ENCODE measurements around the gene MAFF. TPM values are rescaled to one million over a fixed set of nuclear protein-coding genes. Genes with fewer than 3 reads are reported as not detected.
"Not testable (repeated sequence)": the region's sequence is repeated elsewhere in the genome, so short reads cannot be mapped to it uniquely, and the experiment has no call there.

MAFF gene
- polyA plus RNA-seq, 3 donors from 2014 or later: 8.1 to 20.8 (median 15.2) TPM

DNA sequence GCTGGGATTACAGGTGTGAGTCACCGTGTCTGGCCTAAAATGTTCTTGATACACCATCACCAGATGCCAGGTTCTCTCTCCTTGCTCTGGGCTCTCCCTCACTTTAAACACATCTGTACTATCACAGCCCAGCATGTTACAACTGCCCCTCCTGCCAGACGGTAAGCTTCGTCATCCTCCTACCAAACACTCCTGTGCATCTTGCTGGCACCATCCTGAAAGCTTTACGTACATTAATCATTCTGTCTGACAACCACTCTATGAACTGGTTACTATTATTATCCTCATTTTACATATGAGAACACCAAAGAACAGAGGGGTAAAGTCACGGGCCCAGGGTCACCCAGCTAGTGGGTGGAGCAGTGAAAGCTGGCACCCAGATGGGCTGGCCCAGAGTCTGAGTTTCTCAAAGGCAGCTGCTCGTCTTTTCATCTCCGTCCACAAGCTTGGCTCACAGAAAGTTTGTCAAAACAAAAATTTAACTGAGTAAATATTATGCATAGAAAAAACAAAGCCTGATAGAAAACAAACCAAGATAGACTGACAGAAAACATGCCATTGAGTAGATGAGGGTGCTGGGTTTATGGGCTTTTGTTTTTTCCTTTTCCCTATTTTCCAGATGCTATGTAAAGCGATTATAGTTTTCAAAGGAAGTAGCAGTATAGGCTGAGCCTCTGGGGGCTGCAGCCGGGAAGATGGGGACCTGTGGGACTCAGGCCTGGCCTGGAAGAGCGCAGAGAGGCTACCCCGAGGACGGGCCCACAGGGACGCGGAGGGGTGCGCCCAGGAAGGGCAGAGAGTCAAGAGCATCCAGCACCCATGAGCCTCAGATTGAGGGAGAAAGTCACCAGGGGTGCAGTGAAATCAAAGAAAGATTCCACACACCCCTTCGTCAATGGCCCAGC is 29.6 kb upstream of the MAFF start:
- no peak for DNase-seq
- H3K27me3 Mint-ChIP-seq (ENCODE audit: low read depth in 3 of 3): peaks cover 12 to 18% (median 14%) of the 10 kb centered on the region in 3 donors
- H3K9me3 Mint-ChIP-seq: peaks cover 0 to under 1% (median 0%) of the 10 kb centered on the region in 6 donors
- H3K4me1 Mint-ChIP-seq: peaks cover 47 to 49% of the 10 kb centered on the region in 2 donors
- peak overlapping the region; percentile 60 to 74 (median 66) for H3K4me3 Mint-ChIP-seq
- peaks cover 7 to 12% (median 8%) of the 10 kb centered on the region in 3 donors for H3K36me3 Mint-ChIP-seq
- peak overlapping the region; percentile 92 to 99 (median 96) for H3K27ac Mint-ChIP-seq

DNA sequence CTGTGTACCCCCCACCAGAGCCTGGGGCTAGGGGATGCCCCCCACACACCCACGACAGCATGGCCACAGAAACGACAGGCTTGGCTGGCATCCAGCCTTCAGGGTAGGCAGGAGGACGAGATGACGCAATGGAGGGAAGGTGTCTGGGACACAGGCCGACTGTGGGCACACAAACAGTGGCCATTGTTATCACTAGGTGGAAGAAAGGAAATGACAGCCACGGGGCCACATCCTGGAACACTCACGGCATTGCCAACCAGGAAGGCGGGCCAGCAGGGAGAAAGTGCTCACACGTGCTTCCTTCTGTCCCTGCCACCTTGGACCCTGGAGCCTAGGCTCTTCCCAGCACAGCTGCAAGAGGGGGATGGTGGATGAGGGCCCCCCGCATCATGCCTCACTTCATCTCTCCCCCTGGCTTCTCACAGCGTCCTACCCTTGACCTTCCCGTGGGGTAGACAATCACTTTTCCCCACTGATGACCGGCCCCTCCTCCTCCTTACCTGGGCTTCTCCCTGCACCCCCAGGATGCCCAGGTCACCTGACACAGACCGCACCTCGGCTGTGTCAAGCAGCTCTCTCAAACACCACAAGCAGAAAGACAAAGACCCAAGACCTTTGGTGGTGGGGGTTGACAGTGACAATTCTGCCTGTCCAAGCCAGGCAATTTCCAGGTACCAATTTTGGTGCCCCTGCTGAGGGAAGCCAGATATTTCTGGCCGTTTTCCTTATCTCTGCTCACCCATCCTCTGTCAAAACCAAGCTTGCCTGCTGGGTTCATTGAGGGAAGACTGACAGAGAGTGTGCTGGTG is 28.8 kb upstream of the MAFF start:
- peaks cover 56 to 58% of the 10 kb centered on the region in 2 donors for H3K4me1 Mint-ChIP-seq
- peaks cover 0 to 2% (median 0%) of the 10 kb centered on the region in 6 donors for H3K9me3 Mint-ChIP-seq
- H3K36me3 Mint-ChIP-seq: peaks cover 4 to 8% (median 4%) of the 10 kb centered on the region in 3 donors
- H3K27me3 Mint-ChIP-seq (ENCODE audit: low read depth in 3 of 3): peaks cover 17 to 20% (median 17%) of the 10 kb centered on the region in 3 donors
- H3K4me3 Mint-ChIP-seq: peak overlapping the region; percentile 60 to 74 (median 66)
- peak; percentile 94 to 95 (median 94) for DNase-seq
- H3K27ac Mint-ChIP-seq: peak overlapping the region; percentile 92 to 99 (median 96)

DNA sequence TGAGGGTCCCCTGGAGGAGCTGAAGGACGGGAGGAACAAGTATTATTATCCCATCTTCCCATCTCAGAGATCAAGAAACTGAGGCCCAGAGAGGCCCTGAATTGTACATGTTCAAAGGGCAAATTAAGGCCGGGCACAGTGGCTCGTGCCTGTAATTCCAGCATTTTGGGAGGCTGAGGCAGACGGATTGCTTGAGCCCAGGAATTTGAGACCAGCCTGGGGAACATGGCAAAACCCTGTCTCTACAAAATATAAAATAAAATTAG is 28.2 kb upstream of the MAFF start:
- Mint-ChIP-seq H3K27ac (peak overlapping the region; percentile 92 to 99 (median 96)), H3K4me1 (peaks cover 57 to 60% of the 10 kb centered on the region in 2 donors), H3K36me3 (peaks cover 3 to 7% (median 3%) of the 10 kb centered on the region in 3 donors), H3K9me3 (peaks cover 0 to 2% (median 0%) of the 10 kb centered on the region in 6 donors), H3K27me3 (ENCODE audit: low read depth in 3 of 3) (peaks cover 17 to 20% (median 17%) of the 10 kb centered on the region in 3 donors), H3K4me3 (peak overlapping the region in 3 of 5 donors; percentile 60 to 73 (median 66))
- DNase-seq: no peak

DNA sequence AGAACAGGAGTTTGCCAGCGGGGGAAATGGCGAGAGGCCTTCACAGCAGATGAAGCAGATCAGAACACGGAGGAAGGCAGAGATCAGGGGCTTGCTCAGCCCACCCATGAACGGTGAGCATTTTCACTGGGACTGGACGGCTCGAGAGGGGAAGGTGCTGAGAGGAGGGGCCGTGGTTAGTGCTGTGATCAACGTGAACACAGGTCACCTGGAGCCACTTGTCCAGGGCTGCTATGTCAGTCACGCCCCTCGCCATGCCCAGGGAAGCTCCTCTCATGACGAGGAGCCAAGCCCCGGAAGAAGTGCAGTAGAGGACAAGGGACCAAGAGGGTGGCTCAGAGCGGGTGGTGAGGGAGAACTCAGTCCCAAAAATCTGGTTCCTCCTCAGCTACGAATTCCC is 27.2 kb upstream of the MAFF start:
- H3K27ac Mint-ChIP-seq: peak overlapping the region in 5 of 6 donors; percentile 93 to 99 (median 97)
- H3K4me1 Mint-ChIP-seq: peaks cover 65 to 67% of the 10 kb centered on the region in 2 donors
- H3K36me3 Mint-ChIP-seq: peaks cover 0 to 11% (median 3%) of the 10 kb centered on the region in 3 donors
- DNase-seq: no peak
- H3K27me3 Mint-ChIP-seq (ENCODE audit: low read depth in 3 of 3): peaks cover 17 to 22% (median 17%) of the 10 kb centered on the region in 3 donors
- H3K9me3 Mint-ChIP-seq: peaks cover 0 to 2% (median 0%) of the 10 kb centered on the region in 6 donors
- H3K4me3 Mint-ChIP-seq: peak overlapping the region in 1 of 5 donors; percentile 8

DNA sequence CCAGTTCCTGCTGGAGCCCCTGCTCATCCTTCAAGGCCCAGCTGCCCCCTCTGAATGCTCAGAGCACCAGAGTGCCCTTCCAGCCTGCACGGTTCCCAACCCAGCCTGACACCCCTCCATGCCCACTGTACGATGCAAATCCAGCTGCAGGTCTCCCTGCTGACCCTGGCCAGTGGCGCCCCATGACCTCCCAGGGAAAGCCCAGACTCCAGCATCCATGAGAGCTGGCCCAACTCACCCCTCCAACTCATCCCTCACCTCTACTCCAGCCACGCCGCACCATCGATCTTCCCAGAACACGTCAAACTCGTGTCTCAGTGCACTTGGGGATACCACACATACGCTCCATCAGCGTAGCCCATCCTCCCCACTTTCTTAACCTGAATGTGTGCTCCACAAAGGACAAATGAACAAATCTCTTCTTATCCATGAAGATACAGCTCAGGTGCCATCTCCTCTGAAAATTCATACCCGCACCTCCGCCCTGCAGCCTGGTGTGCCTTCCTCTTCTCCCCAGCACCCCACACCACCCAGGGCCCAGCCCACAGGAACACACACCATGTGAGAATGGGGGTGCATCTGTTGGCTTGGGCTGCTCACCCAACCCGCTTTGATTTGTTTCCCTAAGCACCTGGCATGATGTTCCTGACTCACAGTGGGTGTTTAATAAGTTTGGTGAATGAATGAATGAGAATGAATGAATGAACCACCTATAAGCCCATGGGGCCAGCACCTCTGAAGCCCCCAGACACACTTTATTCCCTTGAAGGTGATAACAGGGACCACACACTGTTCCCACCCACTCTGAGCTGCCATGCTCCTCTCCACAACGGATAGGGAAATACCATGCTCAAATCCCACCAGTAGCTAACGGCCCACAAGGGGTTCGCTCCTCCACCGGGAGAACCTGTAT is 26.3 kb upstream of the MAFF start:
- H3K4me1 Mint-ChIP-seq: peaks cover 73 to 75% of the 10 kb centered on the region in 2 donors
- H3K9me3 Mint-ChIP-seq: peaks cover 0 to 2% (median 0%) of the 10 kb centered on the region in 6 donors
- H3K36me3 Mint-ChIP-seq: peaks cover 0 to 10% (median 3%) of the 10 kb centered on the region in 3 donors
- DNase-seq: no peak
- H3K4me3 Mint-ChIP-seq: peak overlapping the region in 3 of 5 donors; percentile 76 to 79 (median 77)
- H3K27me3 Mint-ChIP-seq (ENCODE audit: low read depth in 3 of 3): peaks cover 17 to 22% (median 20%) of the 10 kb centered on the region in 3 donors
- H3K27ac Mint-ChIP-seq: peak overlapping the region; percentile 90 to 99 (median 98)

DNA sequence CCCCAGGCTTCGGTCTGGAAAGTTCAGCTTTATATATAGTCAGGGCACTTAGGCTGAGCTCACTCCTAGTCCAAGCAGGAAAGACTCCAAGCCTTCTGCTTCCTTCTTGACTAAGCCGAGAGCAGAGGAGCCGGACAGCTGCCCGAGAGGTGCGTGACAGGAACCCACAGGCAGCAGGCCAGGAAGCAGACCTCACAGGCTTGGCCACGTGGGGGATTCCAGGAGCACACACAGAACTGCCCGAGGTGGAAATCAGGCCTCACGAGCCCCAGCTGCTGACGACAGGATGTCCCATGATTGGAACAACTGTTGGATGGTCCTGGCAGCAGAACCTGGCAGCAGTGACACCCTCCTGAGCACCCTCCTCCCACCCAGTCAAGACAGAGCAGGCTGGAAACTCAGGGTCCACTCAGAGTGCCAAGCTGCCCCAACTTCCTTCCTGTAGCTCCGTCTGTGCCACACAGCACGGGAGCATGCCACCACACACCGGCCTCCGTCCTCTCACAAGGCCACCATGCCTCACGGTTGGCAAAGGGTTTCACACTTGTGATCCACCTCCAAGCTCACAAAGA is 25.5 kb upstream of the MAFF start:
- Mint-ChIP-seq H3K36me3 (peaks cover 0 to 8% (median 3%) of the 10 kb centered on the region in 3 donors), H3K27me3 (ENCODE audit: low read depth in 3 of 3) (peaks cover 17 to 22% (median 21%) of the 10 kb centered on the region in 3 donors), H3K27ac (peak overlapping the region; percentile 90 to 99 (median 98)), H3K9me3 (peaks cover 0 to 2% (median 0%) of the 10 kb centered on the region in 6 donors), H3K4me1 (peaks cover 79 to 83% of the 10 kb centered on the region in 2 donors), H3K4me3 (peak overlapping the region; percentile 71 to 83 (median 77))
- peak; percentile 66 to 71 (median 71) for DNase-seq

DNA sequence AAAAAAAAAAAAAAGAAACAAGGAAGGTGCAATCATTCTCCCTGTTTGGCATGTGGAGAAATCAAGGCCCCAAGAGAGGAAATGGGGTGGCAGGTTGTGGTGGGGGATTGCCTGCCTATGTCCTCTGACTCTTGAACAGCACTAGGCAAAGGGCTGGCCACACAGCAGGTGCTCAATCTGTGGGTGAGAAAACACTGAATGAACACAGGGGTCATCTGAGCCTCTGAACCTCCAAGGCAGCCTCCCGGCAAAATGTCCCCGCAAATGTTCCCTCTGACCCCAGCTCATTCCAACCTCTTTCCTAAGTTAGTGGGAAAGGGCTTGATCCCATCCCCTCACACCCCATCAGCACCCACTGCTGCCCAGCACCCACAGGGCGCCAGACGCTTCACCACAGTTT is 24.8 kb upstream of the MAFF start:
- peaks cover 0 to 5% (median under 1%) of the 10 kb centered on the region in 3 donors for H3K36me3 Mint-ChIP-seq
- H3K27ac Mint-ChIP-seq: peak overlapping the region; percentile 90 to 99 (median 98)
- H3K4me3 Mint-ChIP-seq: peak overlapping the region; percentile 71 to 83 (median 77)
- H3K4me1 Mint-ChIP-seq: peaks cover 83 to 87% of the 10 kb centered on the region in 2 donors
- DNase-seq: peak; percentile 68 to 77 (median 74)
- H3K9me3 Mint-ChIP-seq: peaks cover 0 to 2% (median 0%) of the 10 kb centered on the region in 6 donors
- peaks cover 17 to 24% (median 24%) of the 10 kb centered on the region in 3 donors for H3K27me3 Mint-ChIP-seq (ENCODE audit: low read depth in 3 of 3)

DNA sequence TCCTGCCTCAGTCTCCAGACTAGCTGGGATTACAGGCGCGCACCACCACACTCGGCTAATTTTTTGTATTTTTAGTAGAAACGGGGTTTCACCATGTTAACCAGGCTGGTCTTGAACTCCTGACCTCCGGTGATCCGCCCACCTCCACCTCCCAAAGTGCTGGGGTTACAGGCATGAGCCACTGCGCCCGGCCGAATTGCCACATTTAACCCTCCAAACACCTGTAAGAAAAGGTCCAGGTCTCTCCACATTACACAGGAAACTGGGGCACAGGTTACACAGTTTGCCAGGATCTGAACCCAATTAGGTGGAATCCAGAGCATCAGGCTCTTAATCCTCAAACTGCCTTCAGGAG is 24.2 kb upstream of the MAFF start:
- Mint-ChIP-seq H3K27me3 (ENCODE audit: low read depth in 3 of 3) (peaks cover 17 to 22% (median 22%) of the 10 kb centered on the region in 3 donors), H3K4me1 (peaks cover 81 to 86% of the 10 kb centered on the region in 2 donors), H3K27ac (peak overlapping the region; percentile 90 to 99 (median 98)), H3K4me3 (peak overlapping the region; percentile 71 to 83 (median 77))
- H3K36me3 Mint-ChIP-seq, H3K9me3 Mint-ChIP-seq, DNase-seq: not testable (repeated sequence)

DNA sequence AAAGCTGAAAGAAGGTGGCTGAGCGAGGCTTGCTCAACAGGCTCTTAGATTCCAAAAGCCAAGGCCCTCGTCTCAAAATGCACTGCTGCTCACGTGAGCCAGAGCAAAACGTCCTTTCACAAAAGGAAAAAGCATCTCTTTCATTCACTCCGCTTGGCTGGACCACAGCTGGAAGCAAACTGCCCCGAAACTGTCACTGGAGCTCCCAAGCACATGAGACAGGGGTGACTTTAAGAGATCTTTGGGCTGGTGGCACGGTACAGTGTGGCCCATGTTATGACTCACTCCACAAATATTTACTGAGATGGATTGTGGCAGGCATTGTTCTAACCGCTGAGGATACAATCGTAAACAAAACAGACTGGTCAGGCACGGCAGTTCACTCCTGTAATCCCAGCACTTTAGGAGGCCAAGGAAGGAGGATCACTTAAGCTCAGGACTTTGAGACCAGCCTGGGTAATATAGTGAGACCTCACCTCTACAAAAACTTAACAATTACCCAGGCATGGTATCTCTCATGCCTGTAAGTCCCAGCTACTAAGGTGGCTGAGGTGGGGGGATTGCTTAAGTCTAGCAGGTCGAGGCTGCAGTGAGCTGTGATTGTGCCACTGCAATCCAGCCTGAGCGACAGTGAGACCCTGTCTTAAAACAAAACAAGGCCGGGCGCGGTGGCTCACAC is 23.7 kb upstream of the MAFF start:
- Mint-ChIP-seq H3K9me3 (peaks cover 0 to 2% (median 0%) of the 10 kb centered on the region in 6 donors), H3K27me3 (ENCODE audit: low read depth in 3 of 3) (peaks cover 12 to 17% (median 17%) of the 10 kb centered on the region in 3 donors)

DNA sequence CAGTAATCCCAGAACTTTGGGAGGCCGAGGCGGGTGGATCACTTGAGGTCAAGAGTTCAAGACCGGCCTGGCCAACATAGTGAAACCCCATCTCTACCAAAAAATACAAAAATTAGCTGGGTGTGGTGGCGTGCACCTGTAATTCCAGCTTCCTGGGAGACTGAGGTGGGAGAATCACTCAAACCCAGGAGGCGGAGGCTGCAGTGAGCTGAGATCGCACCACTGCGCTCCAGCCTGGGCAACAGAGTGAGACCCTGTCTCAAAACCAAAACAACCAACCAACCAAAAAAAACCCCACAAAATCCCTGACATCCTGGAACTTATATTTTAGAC is 23.2 kb upstream of the MAFF start:
- peaks cover 79 to 81% of the 10 kb centered on the region in 2 donors for H3K4me1 Mint-ChIP-seq
- not testable (repeated sequence) for H3K4me3 Mint-ChIP-seq, H3K36me3 Mint-ChIP-seq, H3K9me3 Mint-ChIP-seq, DNase-seq
- peak overlapping the region in 4 of 6 donors; percentile 36 to 97 (median 76) for H3K27ac Mint-ChIP-seq
- peaks cover 12 to 15% (median 15%) of the 10 kb centered on the region in 3 donors for H3K27me3 Mint-ChIP-seq (ENCODE audit: low read depth in 3 of 3)

More for the DNA sequence above, 23.7 kb upstream of the MAFF start:
- no peak for DNase-seq
- H3K36me3 Mint-ChIP-seq: peaks cover 0 to 4% (median 0%) of the 10 kb centered on the region in 3 donors
- peak overlapping the region; percentile 77 to 99 (median 96) for H3K27ac Mint-ChIP-seq
- peaks cover 81 to 86% of the 10 kb centered on the region in 2 donors for H3K4me1 Mint-ChIP-seq
- H3K4me3 Mint-ChIP-seq: peak overlapping the region in 4 of 5 donors; percentile 27 to 83 (median 58)

DNA sequence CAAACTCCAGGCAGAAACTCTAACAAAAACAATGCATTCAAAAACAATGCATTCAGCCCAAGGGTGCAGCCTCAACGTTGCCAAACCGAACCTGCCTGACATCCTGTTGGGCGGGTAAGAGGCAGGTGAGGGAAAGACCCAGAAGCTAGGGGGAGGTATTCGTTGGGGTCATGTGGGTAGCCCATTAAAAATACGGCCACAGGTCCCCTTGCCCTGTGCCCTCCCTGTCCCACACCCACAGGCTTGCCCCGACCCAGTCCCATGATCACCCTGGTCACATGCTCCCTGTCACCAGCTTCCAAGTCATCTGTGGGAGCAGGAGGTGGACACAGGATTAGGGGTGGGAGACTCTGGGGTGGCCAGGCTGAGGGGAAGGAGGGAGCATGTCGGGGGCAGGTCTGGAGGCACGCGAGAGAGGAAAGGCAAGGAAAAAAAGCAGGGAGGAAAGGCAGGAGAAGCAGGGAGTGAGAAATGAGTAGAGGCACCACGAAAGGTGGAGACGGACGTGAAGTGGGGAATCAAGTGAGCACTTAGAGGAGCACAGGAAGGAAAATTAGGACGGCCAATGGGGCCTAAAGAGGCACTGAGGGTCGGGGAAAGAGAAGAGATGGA is 20.8 kb upstream of the MAFF start:
- Mint-ChIP-seq H3K36me3 (peaks cover 0 to 4% (median 0%) of the 10 kb centered on the region in 3 donors), H3K9me3 (peaks cover 0 to 2% (median 0%) of the 10 kb centered on the region in 6 donors), H3K27ac (peak overlapping the region; percentile 88 to 99 (median 98)), H3K4me1 (peaks cover 64 to 65% of the 10 kb centered on the region in 2 donors), H3K4me3 (peak overlapping the region; percentile 85 to 98 (median 95)), H3K27me3 (ENCODE audit: low read depth in 3 of 3) (peaks cover 12 to 15% (median 14%) of the 10 kb centered on the region in 3 donors)
- DNase-seq: peak in 2 of 3 donors; percentile 36 to 40
